ENCODE data around the gene RRP1.

DNA sequence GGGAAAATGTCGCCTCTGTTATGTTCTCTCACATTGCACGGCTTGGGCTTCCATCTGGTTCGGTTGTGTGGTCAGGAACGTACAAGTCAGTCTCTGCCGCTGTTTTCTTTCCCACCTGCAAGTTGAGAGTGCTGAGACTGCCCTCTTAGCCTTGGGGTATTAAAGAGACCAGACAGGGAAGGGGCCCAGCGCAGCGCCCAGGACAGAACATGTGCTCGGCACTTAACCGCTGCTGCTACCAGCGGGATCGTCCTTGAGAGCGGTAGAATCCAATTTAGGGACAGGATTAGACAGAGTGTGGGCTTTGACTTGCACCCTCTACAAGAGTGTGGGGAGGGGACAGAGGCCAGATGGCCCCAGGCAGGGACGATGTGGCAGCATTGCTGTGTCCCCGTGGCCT, 57.9 kb downstream of the RRP1 start:
- TF ChIP-seq TARDBP (CRISPR knock-in tag; IDR thresholded peaks at IDR 0.05): no peak
- TF ChIP-seq, protein P1, sequence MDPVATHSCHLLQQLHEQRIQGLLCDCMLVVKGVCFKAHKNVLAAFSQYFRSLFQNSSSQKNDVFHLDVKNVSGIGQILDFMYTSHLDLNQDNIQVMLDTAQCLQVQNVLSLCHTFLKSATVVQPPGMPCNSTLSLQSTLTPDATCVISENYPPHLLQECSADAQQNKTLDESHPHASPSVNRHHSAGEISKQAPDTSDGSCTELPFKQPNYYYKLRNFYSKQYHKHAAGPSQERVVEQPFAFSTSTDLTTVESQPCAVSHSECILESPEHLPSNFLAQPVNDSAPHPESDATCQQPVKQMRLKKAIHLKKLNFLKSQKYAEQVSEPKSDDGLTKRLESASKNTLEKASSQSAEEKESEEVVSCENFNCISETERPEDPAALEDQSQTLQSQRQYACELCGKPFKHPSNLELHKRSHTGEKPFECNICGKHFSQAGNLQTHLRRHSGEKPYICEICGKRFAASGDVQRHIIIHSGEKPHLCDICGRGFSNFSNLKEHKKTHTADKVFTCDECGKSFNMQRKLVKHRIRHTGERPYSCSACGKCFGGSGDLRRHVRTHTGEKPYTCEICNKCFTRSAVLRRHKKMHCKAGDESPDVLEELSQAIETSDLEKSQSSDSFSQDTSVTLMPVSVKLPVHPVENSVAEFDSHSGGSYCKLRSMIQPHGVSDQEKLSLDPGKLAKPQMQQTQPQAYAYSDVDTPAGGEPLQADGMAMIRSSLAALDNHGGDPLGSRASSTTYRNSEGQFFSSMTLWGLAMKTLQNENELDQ (CRISPR knock-in tag; IDR thresholded peaks at IDR 0.05; ENCODE audit: borderline replicate concordance): no peak
- TF ChIP-seq, protein P2, sequence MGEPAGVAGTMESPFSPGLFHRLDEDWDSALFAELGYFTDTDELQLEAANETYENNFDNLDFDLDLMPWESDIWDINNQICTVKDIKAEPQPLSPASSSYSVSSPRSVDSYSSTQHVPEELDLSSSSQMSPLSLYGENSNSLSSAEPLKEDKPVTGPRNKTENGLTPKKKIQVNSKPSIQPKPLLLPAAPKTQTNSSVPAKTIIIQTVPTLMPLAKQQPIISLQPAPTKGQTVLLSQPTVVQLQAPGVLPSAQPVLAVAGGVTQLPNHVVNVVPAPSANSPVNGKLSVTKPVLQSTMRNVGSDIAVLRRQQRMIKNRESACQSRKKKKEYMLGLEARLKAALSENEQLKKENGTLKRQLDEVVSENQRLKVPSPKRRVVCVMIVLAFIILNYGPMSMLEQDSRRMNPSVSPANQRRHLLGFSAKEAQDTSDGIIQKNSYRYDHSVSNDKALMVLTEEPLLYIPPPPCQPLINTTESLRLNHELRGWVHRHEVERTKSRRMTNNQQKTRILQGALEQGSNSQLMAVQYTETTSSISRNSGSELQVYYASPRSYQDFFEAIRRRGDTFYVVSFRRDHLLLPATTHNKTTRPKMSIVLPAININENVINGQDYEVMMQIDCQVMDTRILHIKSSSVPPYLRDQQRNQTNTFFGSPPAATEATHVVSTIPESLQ (CRISPR knock-in tag; conservative IDR thresholded peaks at IDR 0.05): no peak
- no peak for TF ChIP-seq ZNF790 (CRISPR knock-in tag; IDR thresholded peaks at IDR 0.05; ENCODE audit: borderline replicate concordance)
- no peak for TF ChIP-seq SP1 (IDR thresholded peaks at IDR 0.05)
- no peak for TF ChIP-seq SP1 (CRISPR knock-in tag; IDR thresholded peaks at IDR 0.05)
- TF ChIP-seq AGO1 (IDR thresholded peaks at IDR 0.05; ENCODE audit: low read depth, low read length, poor library complexity, severe bottlenecking): no peak
- no peak for TF ChIP-seq FOSL1 (CRISPR knock-in tag; IDR thresholded peaks at IDR 0.05; ENCODE audit: borderline replicate concordance)
- TF ChIP-seq, protein P3, sequence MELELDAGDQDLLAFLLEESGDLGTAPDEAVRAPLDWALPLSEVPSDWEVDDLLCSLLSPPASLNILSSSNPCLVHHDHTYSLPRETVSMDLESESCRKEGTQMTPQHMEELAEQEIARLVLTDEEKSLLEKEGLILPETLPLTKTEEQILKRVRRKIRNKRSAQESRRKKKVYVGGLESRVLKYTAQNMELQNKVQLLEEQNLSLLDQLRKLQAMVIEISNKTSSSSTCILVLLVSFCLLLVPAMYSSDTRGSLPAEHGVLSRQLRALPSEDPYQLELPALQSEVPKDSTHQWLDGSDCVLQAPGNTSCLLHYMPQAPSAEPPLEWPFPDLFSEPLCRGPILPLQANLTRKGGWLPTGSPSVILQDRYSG (CRISPR knock-in tag; IDR thresholded peaks at IDR 0.05): no peak
